Measurements from ENCODE around the gene GLIS1. TPM values are rescaled to one million over a fixed set of nuclear protein-coding genes. Genes with fewer than 3 reads are reported as not detected.
A peak's percentile ranks its signal among the peaks of the same experiment; 100 is the strongest.

GLIS1 gene
- total RNA-seq (not detected in 2 replicates), polyA plus RNA-seq (0.03 TPM in 1 of 2 replicates, not detected in the other), polyA minus RNA-seq (not detected in 2 replicates), Bru-seq, nascent RNA (percentile 5 among the genes with signal in this experiment), BruChase-seq, experiment 1, labeled RNA remaining after a 6-hour chase (percentile 14 among the genes with signal in this experiment), BruChase-seq, experiment 2, labeled RNA remaining after a 2-hour chase (percentile 10 among the genes with signal in this experiment)
- not detected in 2 replicates for polyA plus RNA-seq (2011; cell fraction: cytosol; rRNA removed)
- polyA plus RNA-seq (2011; cell fraction: nucleus; rRNA removed): not detected in 2 replicates
- polyA plus RNA-seq (2012): 0.11 and 0.25 TPM in 2 replicates
- polyA minus RNA-seq (2011; cell fraction: cytosol; rRNA and poly(A)+ RNA removed): not detected
- not detected in 2 replicates for polyA minus RNA-seq (2011; cell fraction: nucleus; rRNA and poly(A)+ RNA removed)
- long read RNA-seq: 0 reads

DNA sequence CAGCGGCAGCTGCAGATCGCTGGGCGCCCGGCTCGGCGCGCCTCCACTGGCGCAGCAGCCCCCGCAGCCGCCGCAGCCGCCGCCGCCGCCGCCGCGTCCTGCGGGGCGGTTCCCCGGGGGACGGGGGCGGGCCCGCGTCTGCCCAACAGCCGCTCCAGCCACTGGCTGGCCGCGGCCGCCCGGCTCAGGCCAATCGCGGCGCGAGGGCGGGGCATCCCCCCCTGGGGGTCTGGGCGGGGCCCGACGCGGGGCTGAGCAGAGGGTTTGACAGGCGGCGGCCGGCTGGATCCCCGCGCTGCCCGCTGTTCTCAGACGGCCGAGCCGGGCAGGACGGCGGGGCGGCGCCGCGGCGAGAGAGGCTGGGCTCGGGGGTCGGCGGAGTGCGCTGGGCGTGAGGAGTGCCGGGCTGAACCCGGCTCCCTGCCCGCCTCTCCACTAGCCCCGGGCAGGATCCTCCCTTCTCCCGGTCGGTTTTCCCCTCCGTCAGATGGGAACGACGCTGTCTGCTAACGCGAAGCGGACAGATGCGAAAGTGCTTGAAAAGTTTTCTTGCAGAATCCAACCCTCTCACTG lies at the start of gene GLIS1:
GLIS1 (minus strand) TSS at position 56 of the 573 bp plus-strand sequence. CDS start 1,100 bp downstream, outside the sequence.
- Histone ChIP-seq H3K9ac (replicated peaks; ENCODE audit: extremely low read depth, insufficient read depth, low read length) (no peak within 1 kb of the TSS), H4K20me1 (replicated peaks; ENCODE audit: control insufficient read depth, extremely low read depth, insufficient read depth, low read length) (no peaks in the 10 kb centered on the region), H3K36me3 (ENCODE audit: control insufficient read depth in 2 of 2, extremely low read depth in 1 of 2, insufficient read depth in 2 of 2, low read length in 2 of 2) (no peaks in the 10 kb centered on the region), H3K4me3 (replicated peaks in 1 of 3; ENCODE audit: insufficient read depth in 1 of 3, low read depth in 1 of 3, low read length in 3 of 3) (peak within 1 kb of the TSS; percentile 21 to 52 (median 47)), H3K4me1 (ENCODE audit: control insufficient read depth, extremely low read depth, insufficient read depth, low read length) (peaks cover 11% of the 10 kb centered on the region), H3K79me2 (ENCODE audit: control insufficient read depth, insufficient read depth, low read length) (no peaks in the 10 kb centered on the region), H2AFZ (ENCODE audit: low read depth, low read length) (peak within 1 kb of the TSS; percentile 97), H3K27me3 (ENCODE audit: control insufficient read depth in 2 of 2, insufficient read depth in 2 of 2, low read length in 2 of 2) (peaks cover 40 to 52% of the 10 kb centered on the region in 2 experiments), H3K4me2 (ENCODE audit: insufficient read depth, low read length) (peak within 1 kb of the TSS; percentile 83), H3K27ac (ENCODE audit: insufficient read depth, low read depth, low read length) (no peak within 1 kb of the TSS), H3K9me1 (replicated peaks; ENCODE audit: control insufficient read depth, extremely low read depth, insufficient read depth, low read length) (no peaks in the 10 kb centered on the region), H3K9me3 (replicated peaks; ENCODE audit: control insufficient read depth, insufficient read depth, low read length) (no peaks in the 10 kb centered on the region)
- peak; percentile 74 for FAIRE-seq
- POLR2A ChIA-PET: no interaction called here
- DNase-seq (ENCODE audit: low read depth, low spot score): peak; percentile 86
- dilution Hi-C loops (cut with MboI; ENCODE audit: extremely low pct_ligation_motif_present, low sequenced_read_pairs): no loop called here
- CTCF ChIA-PET: no interaction called here
- TF ChIP-seq, protein P1, sequence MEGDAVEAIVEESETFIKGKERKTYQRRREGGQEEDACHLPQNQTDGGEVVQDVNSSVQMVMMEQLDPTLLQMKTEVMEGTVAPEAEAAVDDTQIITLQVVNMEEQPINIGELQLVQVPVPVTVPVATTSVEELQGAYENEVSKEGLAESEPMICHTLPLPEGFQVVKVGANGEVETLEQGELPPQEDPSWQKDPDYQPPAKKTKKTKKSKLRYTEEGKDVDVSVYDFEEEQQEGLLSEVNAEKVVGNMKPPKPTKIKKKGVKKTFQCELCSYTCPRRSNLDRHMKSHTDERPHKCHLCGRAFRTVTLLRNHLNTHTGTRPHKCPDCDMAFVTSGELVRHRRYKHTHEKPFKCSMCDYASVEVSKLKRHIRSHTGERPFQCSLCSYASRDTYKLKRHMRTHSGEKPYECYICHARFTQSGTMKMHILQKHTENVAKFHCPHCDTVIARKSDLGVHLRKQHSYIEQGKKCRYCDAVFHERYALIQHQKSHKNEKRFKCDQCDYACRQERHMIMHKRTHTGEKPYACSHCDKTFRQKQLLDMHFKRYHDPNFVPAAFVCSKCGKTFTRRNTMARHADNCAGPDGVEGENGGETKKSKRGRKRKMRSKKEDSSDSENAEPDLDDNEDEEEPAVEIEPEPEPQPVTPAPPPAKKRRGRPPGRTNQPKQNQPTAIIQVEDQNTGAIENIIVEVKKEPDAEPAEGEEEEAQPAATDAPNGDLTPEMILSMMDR (IDR thresholded peaks at IDR 0.05; ENCODE audit: extremely low read depth in 1 of 2, insufficient read depth in 1 of 2, low read depth in 1 of 2, low read length in 2 of 2): no peak
- no peak for TF ChIP-seq EZH2 (IDR thresholded peaks at IDR 0.05; ENCODE audit: borderline replicate concordance, low read depth, low read length, severe bottlenecking)
- TF ChIP-seq, protein P2, sequence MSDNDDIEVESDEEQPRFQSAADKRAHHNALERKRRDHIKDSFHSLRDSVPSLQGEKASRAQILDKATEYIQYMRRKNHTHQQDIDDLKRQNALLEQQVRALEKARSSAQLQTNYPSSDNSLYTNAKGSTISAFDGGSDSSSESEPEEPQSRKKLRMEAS (IDR thresholded peaks at IDR 0.05; ENCODE audit: insufficient read depth, insufficient read length): no peak
- no peak for TF ChIP-seq POLR2AphosphoS5 (IDR thresholded peaks at IDR 0.05; ENCODE audit: insufficient read depth, low read depth, low read length)
- no peak for TF ChIP-seq FOS (IDR thresholded peaks at IDR 0.05; ENCODE audit: borderline replicate concordance, insufficient read depth, low read length)
- TF ChIP-seq GATA2 (IDR thresholded peaks at IDR 0.05; ENCODE audit: insufficient read depth, insufficient read length, low read depth, low read length): no peak
- TF ChIP-seq JUN (IDR thresholded peaks at IDR 0.05; ENCODE audit: borderline replicate concordance, insufficient read depth, insufficient read length, low read depth): no peak
- TF ChIP-seq POLR2A (IDR thresholded peaks at IDR 0.05; ENCODE audit: low read depth, low read length): no peak
- TF ChIP-seq MYC (IDR thresholded peaks at IDR 0.05; ENCODE audit: low read depth, low read length): no peak
- intact Hi-C loops (cut with micrococcal nuclease): loop anchor here (2.0 kb wide), 2 partner anchors 26 to 100 kb away; partner anchors contain the start of gene NDC1
- BruUV-seq (replicated peaks): no TSS peak
